ENCODE data around the gene SMCO1.
"Not testable (repeated sequence)": the region's sequence is repeated elsewhere in the genome, so short reads cannot be mapped to it uniquely, and the experiment has no call there.

The SMCO1 gene

DNA sequence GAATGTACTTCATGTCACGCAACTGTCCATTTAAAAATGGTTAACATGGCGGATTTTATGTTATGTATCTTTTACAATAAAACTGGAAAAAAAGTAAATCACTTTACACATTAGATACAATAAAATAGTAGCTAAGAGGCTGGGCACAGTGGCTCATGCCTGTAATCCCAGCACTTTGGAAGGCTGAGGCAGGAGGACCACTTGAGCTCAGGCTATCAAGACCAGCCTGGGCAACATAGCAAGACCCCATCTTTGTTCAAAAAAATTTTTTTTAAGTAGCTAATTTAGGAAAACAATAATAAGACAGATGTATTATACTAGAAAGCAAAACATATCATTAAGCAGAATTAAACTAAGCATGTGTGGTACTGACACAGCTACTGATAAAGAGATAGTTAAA lies 23.1 kb downstream of the SMCO1 start:
- DNase-seq (ENCODE audit: low read depth), result no peak

- no peak for DNase-seq (ENCODE audit: low read depth)
Observed at GRCh38 chr3:196489747-196490146, 25.4 kb downstream of the SMCO1 start.

- no peak for DNase-seq (ENCODE audit: low read depth)
Observed at GRCh38 chr3:196486263-196486662, 28.9 kb downstream of the SMCO1 start.

DNA sequence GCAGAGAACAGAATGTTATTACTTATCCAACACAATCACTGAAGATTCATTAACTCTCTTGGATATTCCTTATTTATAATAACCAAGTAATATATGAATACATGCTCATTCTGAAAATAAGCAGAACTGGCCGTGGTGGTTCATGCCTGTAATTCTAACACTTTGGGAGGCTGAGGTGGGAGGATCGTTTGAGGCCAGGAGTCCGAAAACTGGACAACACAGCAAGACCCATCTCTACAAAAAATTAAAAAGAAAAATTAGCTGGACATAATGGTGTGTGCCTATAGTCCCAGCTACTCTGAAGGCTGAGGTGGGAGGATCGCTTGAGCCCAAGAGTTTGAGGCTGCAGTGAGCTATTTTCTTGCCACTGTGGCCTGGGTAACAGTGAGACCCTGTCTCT lies 37.5 kb downstream of the SMCO1 start:
- DNase-seq (ENCODE audit: low read depth), result no peak

- no peak for DNase-seq (ENCODE audit: low read depth)
Observed at GRCh38 chr3:196472286-196472685, 42.9 kb downstream of the SMCO1 start.

DNA sequence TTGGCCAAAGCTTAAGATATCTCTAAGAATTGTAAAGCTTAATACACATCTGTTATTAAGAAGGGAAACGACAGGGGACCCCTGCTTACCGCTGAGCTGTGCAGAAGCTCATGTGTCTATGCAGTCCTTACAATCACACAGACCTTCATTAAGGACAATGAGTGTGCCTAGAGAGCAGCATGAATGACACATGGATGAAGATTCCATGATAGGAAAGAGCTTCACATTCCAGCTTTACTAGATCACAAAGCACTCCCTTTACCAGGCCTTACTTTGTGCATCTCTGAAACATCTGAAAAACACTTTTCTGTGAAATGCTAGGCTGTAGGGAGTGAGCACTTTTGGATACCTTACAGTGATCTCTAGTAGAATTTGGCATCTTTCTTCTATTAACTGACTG lies 43.6 kb downstream of the SMCO1 start:
- no peak for DNase-seq (ENCODE audit: low read depth)

GRCh38 chr3:196470182-196470581 lies 45.0 kb downstream of the SMCO1 start:
- DNase-seq (ENCODE audit: low read depth), result not testable (repeated sequence)

- no peak for DNase-seq (ENCODE audit: low read depth)
Observed at GRCh38 chr3:196463804-196464203, 51.3 kb downstream of the SMCO1 start.

DNA sequence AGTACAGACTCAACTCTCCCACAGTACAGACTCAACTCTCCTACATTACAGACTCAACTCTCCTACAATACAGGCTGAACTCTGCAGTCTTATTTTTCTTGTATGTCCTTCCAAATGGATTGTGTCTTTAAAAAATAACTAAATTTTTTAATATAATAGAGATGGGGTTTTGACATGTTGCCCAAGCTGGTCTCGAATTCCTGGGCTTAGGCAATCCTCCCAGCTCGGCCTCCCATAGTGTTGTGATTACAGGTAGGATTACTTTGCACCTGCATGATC lies 51.7 kb downstream of the SMCO1 start:
- no peak for DNase-seq (ENCODE audit: low read depth)

DNA sequence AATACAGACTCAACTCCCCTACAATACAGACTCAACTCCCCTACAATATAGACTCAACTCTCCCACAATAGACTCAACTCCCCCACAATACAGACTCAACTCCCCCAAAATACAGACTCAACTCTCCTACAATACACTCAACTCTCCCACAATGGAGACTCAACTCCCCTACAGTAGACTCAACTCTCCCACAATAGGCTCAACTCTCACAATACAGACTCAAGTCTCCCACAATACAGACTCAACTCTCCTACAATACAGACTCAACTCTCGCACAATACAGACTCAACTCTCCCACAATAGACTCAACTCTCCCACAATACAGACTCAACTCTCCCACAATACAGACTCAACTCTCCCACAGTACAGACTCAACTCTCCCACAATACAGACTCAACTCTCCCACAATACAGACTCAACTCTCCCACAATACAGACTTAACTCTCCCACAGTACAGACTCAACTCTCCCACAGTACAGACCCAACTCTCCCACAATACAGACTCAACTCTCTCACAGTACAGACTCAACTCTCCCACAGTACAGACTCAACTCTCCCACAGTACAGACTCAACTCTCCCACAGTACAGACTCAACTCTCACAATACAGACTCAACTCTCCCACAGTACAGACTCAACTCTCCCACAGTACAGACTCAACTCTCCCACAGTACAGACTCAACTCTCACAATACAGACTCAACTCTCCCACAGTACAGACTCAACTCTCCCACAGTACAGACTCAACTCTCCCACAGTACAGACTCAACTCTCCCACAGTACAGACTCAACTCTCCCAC lies 52.3 kb downstream of the SMCO1 start:
- not testable (repeated sequence) for DNase-seq (ENCODE audit: low read depth)

DNA sequence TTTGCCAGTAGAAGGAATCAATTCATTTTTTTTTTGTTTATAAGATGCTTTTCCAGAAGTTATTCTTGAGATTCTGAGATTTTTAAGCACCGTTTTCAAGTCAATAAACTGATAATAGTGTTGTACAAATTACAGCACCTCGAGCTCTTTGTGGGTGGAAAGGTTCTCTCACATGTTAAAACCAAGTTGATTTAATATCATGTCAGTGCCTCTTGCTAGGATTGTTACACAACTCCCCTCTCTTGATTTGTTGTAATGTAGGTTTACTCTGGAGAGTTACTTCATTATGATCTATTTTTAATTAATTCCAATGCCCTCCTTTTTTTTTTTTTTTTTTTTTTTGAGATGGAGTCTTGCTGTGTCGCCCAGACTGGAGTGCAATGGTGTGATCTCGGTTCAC lies 57.1 kb downstream of the SMCO1 start:
- no peak for DNase-seq (ENCODE audit: low read depth)

GRCh38 chr3:196457470-196457869 lies 57.7 kb downstream of the SMCO1 start:
- not testable (repeated sequence) for DNase-seq (ENCODE audit: low read depth)

Data from HS-27A (cell line).